Ovary (tissue), 9 donors: ENCODE measurements around the gene SCN9A. TPM values are rescaled to one million over a fixed set of nuclear protein-coding genes. Genes with fewer than 3 reads are reported as not detected.
"Not testable (repeated sequence)": the region's sequence is repeated elsewhere in the genome, so short reads cannot be mapped to it uniquely, and the experiment has no call there.

Source experiments
- DNase-seq, 5 donors: peaks; one replicate each; pipeline ENCODE4 v3.0.0-alpha.2; 2019 to 2020
- H3K27ac ChIP-seq, 2 donors: fragments of 200-600 bp; one replicate each; pipeline versions ENCODE4 v1.5.1 to v1.8.0; 2019 to 2022
- H3K27me3 ChIP-seq: fragments of 200-600 bp; one replicate; pipeline ENCODE4 v1.8.0; 2022
- H3K36me3 ChIP-seq: fragments of 200-600 bp; sonication (generic); one replicate; pipeline ENCODE4 v1.5.1; 2019
- H3K4me1 ChIP-seq: one replicate; pipeline ENCODE4 v1.8.1; 2013; ENCODE audit warnings: mild to moderate bottlenecking, moderate library complexity; ENCODE audit not compliant: insufficient read depth
- H3K4me3 ChIP-seq: fragments of 200-600 bp; sonication (generic); one replicate; pipeline ENCODE4 v1.5.1; 2017
- H3K9me3 ChIP-seq, 2 donors: fragments of 200-600 bp in 1 of 2; sonication (generic) in 1 of 2; one replicate each; pipeline versions ENCODE4 v1.5.1 to v1.8.1; 2013 to 2019; ENCODE audit warnings: mild to moderate bottlenecking in 1 of 2, moderate library complexity in 1 of 2
- EP300 ChIP-seq: sonication (generic); formaldehyde crosslinking; IDR thresholded peaks from one replicate; pipeline ENCODE4 v1.6.1; 2017; ENCODE audit warnings: antibody characterized with exemption
- POLR2A ChIP-seq: fragments of 450-650 bp; IDR thresholded peaks from one replicate; pipeline ENCODE4 v1.6.1; 2017; ENCODE audit warnings: antibody characterized with exemption, mild to moderate bottlenecking, moderate library complexity
- WGBS, 3 donors: extraction: QIAGEN DNeasy Blood & Tissue Kit in 1 of 3; methylation state at CpG; one replicate each; pipeline versions ENCODE4 v1.1.5 to v1.1.7; 2013 to 2017; 5-methylcytosine and 5-hydroxymethylcytosine counted together
- intact Hi-C, 4 donors: fragments of 100-400 bp; cut with DNase I; formaldehyde crosslinking; loops; one replicate each; pipeline versions ENCODE4 v1.11.0 to v1.15.1; 2022 to 2023
- polyA plus RNA-seq, 2 donors: library from polyadenylated mRNA; stranded (reverse); fragments of 200-250 nt in 1 of 2; fragments of 350-450 nt in 1 of 2; fragmentation: Illumina TruSeq in 1 of 2; extraction: RNeasy Lipid Tissue Mini Kit (QIAGEN cat#74804) in 1 of 2; gene quantifications; one replicate each; pipeline ENCODE4 v1.2.3, GENCODE V29; 2013 to 2014
- total RNA-seq, 7 donors: library from RNA; depleted of rRNA in 2 of 7; stranded (reverse); fragments of >200 nt in 2 of 7; fragmentation: NEBNext Ultra II Directional in 3 of 7; extraction: Animal tissue kit (Norgen Biotek cat#: 25700) in 3 of 7; gene quantifications; one replicate each; pipeline versions ENCODE4 v1.1.0 to v1.2.4, GENCODE V29; 2016 to 2023
- TF ChIP-seq, protein P1 (sequence below), 3 donors: fragments of 450-650 bp in 2 of 3; fragments of 200-600 bp in 1 of 3; IDR thresholded peaks; one replicate each; pipeline versions ENCODE4 v1.5.1 to v1.8.0; 2016 to 2022; ENCODE audit warnings: antibody characterized with exemption in 3 of 3, mild to moderate bottlenecking in 1 of 3
- donor health status: DM: no; HTN: no; CAD: no; lungs with moderate emphysema.
- donor health status: DM: no; HTN: no; CAD: no.
- donor health status: Bipolar disorder and iron deficiency.
- donor health status: DM: yes; HTN: yes; CAD: no.
- donor health status: DM: no; HTN: no; CAD: no.
- donor health status: DM: yes; HTN: yes; CAD: no.

Gene SCN9A
- total and polyA plus RNA-seq, 9 donors: 0.33 to 4.5 (median 1.3) TPM

GRCh38 chr2:166329465-166329864 is 46.3 kb downstream of the SCN9A start:
- no peaks in the 10 kb centered on the region for H3K27me3 ChIP-seq
- TF ChIP-seq POLR2A: no peak
- TF ChIP-seq EP300: no peak
- TF ChIP-seq, protein P1, sequence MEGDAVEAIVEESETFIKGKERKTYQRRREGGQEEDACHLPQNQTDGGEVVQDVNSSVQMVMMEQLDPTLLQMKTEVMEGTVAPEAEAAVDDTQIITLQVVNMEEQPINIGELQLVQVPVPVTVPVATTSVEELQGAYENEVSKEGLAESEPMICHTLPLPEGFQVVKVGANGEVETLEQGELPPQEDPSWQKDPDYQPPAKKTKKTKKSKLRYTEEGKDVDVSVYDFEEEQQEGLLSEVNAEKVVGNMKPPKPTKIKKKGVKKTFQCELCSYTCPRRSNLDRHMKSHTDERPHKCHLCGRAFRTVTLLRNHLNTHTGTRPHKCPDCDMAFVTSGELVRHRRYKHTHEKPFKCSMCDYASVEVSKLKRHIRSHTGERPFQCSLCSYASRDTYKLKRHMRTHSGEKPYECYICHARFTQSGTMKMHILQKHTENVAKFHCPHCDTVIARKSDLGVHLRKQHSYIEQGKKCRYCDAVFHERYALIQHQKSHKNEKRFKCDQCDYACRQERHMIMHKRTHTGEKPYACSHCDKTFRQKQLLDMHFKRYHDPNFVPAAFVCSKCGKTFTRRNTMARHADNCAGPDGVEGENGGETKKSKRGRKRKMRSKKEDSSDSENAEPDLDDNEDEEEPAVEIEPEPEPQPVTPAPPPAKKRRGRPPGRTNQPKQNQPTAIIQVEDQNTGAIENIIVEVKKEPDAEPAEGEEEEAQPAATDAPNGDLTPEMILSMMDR (IDR thresholded peaks at IDR 0.05): no peak
- H3K4me1 ChIP-seq: no peaks in the 10 kb centered on the region
- no peak overlapping the region for H3K4me3 ChIP-seq
- no peak for DNase-seq
- no peaks in the 10 kb centered on the region for H3K9me3 ChIP-seq
- intact Hi-C loops: no loop called here
- H3K36me3 ChIP-seq: no peaks in the 10 kb centered on the region
- no peak overlapping the region for H3K27ac ChIP-seq

GRCh38 chr2:166328147-166328546 is 47.6 kb downstream of the SCN9A start:
- DNase-seq: no peak
- no peak for TF ChIP-seq POLR2A
- TF ChIP-seq EP300: no peak
- TF ChIP-seq, protein P1 (IDR thresholded peaks at IDR 0.05): no peak
- intact Hi-C loops: no loop called here
- Histone ChIP-seq H3K27me3 (no peaks in the 10 kb centered on the region), H3K4me3 (no peak overlapping the region), H3K9me3 (no peaks in the 10 kb centered on the region), H3K36me3 (no peaks in the 10 kb centered on the region), H3K4me1 (no peaks in the 10 kb centered on the region), H3K27ac (no peak overlapping the region)
- WGBS, 3 donors: 60 to 72% (median 65%) methylated on average over 3 of the region's 3 CpGs

DNA sequence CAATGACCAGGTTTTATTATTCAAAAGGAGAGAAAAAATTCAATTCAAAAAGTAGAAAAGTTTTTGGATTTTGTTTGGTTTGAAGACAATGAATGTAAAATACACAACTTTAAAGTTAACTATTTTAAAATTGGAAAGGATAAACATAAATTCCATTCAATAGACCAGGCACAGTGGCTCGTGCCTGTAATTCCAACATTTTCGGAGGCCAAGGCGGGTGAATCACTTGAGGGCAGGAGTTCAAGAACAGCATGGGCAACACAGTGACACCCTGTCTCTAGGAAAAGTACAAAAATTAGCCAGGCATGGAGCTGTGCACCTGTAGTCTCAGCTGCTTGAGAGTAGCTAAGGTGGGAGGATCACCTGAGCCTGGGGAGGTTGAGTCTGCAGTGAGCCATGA is 54.7 kb downstream of the SCN9A start:
- 76 to 83% (median 83%) methylated on average over 3 of the region's 3 CpGs for WGBS, 3 donors
- Histone ChIP-seq H3K9me3 (no peaks in the 10 kb centered on the region), H3K27me3 (no peaks in the 10 kb centered on the region), H3K4me3 (no peak overlapping the region), H3K36me3 (no peaks in the 10 kb centered on the region), H3K4me1 (no peaks in the 10 kb centered on the region), H3K27ac (no peak overlapping the region)
- DNase-seq: no peak
- intact Hi-C loops: no loop called here
- TF ChIP-seq, protein P1 (IDR thresholded peaks at IDR 0.05): no peak
- no peak for TF ChIP-seq POLR2A
- no peak for TF ChIP-seq EP300

DNA sequence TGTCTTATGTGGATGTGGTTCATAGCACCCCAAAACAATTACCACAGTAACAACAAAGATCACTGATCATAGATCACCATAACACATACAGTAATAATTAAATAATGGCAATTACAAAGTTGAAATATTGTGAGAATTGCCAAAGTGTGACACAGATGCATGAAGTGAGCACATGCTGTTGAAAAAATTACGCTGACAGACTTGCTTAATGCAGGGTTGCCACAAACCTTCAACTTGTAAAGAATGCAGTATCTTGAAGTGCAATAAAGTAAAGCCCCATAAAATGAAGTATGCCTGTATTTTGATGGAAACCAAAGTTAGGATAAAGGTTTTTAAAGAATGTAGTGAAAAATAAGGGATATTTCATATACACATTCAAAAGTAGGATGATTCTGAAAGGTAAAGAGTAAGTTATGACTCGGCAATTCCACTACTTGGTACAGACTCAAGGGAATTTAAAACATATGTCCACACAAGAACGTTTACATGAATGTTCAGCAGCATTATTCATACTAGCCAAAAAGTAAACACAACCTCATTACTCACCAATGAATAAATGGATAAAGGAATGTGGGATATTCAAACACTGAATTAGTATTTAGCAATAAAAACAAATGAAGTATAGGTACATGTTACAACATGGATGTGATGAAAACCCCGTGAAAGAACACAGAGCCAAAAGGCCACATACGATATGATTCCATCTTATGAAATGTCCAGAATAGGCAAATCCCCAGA is 61.6 kb downstream of the SCN9A start:
- Histone ChIP-seq H3K27me3 (no peaks in the 10 kb centered on the region), H3K9me3 (no peaks in the 10 kb centered on the region), H3K27ac (no peak overlapping the region), H3K4me3 (no peak overlapping the region), H3K4me1 (no peaks in the 10 kb centered on the region), H3K36me3 (no peaks in the 10 kb centered on the region)
- DNase-seq: no peak
- intact Hi-C loops: no loop called here
- WGBS, 3 donors: 61 to 73% (median 71%) methylated on average over 5 of the region's 5 CpGs
- TF ChIP-seq POLR2A: no peak
- TF ChIP-seq EP300: no peak
- TF ChIP-seq, protein P1 (IDR thresholded peaks at IDR 0.05): no peak

- H3K9me3 ChIP-seq, H3K27ac ChIP-seq, DNase-seq, H3K4me1 ChIP-seq, H3K36me3 ChIP-seq, intact Hi-C loops, H3K4me3 ChIP-seq, H3K27me3 ChIP-seq: not testable (repeated sequence)
- 1 to 48% (median 42%) methylated on average over 2 of the region's 2 CpGs for WGBS, 3 donors
Measured at GRCh38 chr2:166312863-166313262, 62.9 kb downstream of the SCN9A start.
